Upper lobe of left lung (tissue), 4 donors: ENCODE results near the gene KCNIP1.

Source experiments
- EP300 ChIP-seq, 4 donors: sonication (generic); formaldehyde crosslinking; IDR thresholded peaks; one replicate each; pipeline ENCODE4 v1.5.1; 2017; ENCODE audit warnings: antibody characterized with exemption in 4 of 4, control low read depth in 2 of 4
- POLR2A ChIP-seq, 4 donors: fragments of 450-650 bp; IDR thresholded peaks; one replicate each; pipeline ENCODE4 v1.5.1; 2016 to 2017; ENCODE audit warnings: antibody characterized with exemption in 4 of 4, mild to moderate bottlenecking in 2 of 4
- POLR2AphosphoS5 ChIP-seq, 2 donors: sonication (generic); formaldehyde crosslinking; IDR thresholded peaks; one replicate each; pipeline ENCODE4 v1.5.1; 2017; ENCODE audit warnings: antibody characterized with exemption in 2 of 2
- TF ChIP-seq, protein P1 (sequence below), 6 experiments: fragments of 450-650 bp in 4 of 6; fragments of 200-600 bp in 2 of 6; sonication (generic) in 2 of 6; IDR thresholded peaks; one replicate each; pipeline ENCODE4 v1.5.1; 2016 to 2019; ENCODE audit warnings: antibody characterized with exemption in 6 of 6

DNA sequence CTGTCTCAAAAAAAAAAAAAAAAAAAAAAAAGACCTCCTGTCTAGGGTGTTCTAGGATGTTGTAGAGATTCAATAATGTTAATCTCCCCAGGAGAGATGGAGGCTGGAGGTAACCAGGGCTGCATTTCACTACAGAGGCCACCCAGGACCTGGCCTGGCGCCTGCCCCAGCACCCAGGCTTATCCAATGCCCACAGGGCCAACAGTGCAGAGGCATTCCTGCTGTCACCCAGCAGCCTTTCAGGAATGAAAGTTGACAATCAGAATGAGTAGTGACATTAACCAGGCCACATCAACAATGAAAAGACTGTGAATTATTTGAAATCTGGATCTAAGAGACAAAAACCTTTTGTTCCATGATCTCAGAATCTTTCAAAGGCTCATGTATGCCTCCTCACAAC, 243.5 kb downstream of the KCNIP1 start:
- TF ChIP-seq POLR2A (IDR thresholded peaks at IDR 0.05) = no peak
- TF ChIP-seq, protein P1, sequence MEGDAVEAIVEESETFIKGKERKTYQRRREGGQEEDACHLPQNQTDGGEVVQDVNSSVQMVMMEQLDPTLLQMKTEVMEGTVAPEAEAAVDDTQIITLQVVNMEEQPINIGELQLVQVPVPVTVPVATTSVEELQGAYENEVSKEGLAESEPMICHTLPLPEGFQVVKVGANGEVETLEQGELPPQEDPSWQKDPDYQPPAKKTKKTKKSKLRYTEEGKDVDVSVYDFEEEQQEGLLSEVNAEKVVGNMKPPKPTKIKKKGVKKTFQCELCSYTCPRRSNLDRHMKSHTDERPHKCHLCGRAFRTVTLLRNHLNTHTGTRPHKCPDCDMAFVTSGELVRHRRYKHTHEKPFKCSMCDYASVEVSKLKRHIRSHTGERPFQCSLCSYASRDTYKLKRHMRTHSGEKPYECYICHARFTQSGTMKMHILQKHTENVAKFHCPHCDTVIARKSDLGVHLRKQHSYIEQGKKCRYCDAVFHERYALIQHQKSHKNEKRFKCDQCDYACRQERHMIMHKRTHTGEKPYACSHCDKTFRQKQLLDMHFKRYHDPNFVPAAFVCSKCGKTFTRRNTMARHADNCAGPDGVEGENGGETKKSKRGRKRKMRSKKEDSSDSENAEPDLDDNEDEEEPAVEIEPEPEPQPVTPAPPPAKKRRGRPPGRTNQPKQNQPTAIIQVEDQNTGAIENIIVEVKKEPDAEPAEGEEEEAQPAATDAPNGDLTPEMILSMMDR (IDR thresholded peaks at IDR 0.05) = no peak
- no peak for TF ChIP-seq EP300 (IDR thresholded peaks at IDR 0.05)
- no peak for TF ChIP-seq POLR2AphosphoS5 (IDR thresholded peaks at IDR 0.05)
